Liver (tissue), 9 donors: ENCODE measurements around the gene TBCA. TPM values are rescaled to one million over a fixed set of nuclear protein-coding genes. Genes with fewer than 3 reads are reported as not detected.

Experiments used
- DNase-seq: peaks from one replicate; pipeline ENCODE4 v3.0.0-alpha.2; 2017; ENCODE audit warnings: low spot score
- H3K27ac ChIP-seq, 2 donors: one replicate each; pipeline ENCODE4 v1.7.0; 2013; ENCODE audit warnings: inconsistent platforms in 2 of 2, low read length in 2 of 2, control low read depth in 1 of 2, low read depth in 1 of 2, mild to moderate bottlenecking in 1 of 2
- H3K27me3 ChIP-seq, 4 donors: one replicate each; pipeline versions ENCODE4 v1.6.1 to v1.7.0; 2013; ENCODE audit warnings: low read length in 3 of 4, inconsistent platforms in 1 of 4, mild to moderate bottlenecking in 1 of 4, moderate library complexity in 1 of 4; ENCODE audit not compliant: control insufficient read depth in 4 of 4, insufficient read depth in 4 of 4
- H3K36me3 ChIP-seq, 4 donors: one replicate each; pipeline versions ENCODE4 v1.6.1 to v1.7.0; 2013; ENCODE audit warnings: low read length in 3 of 4, mild to moderate bottlenecking in 3 of 4, low read depth in 1 of 4, moderate library complexity in 1 of 4; ENCODE audit not compliant: control insufficient read depth in 4 of 4, insufficient read depth in 3 of 4
- H3K4me1 ChIP-seq, 4 donors: one replicate each; pipeline versions ENCODE4 v1.6.1 to v1.7.0; 2013; ENCODE audit warnings: low read length in 3 of 4, mild to moderate bottlenecking in 3 of 4, moderate library complexity in 1 of 4; ENCODE audit not compliant: control insufficient read depth in 4 of 4, insufficient read depth in 4 of 4
- H3K4me3 ChIP-seq, 3 donors: one replicate each; pipeline versions ENCODE4 v1.6.1 to v1.7.0; 2013; ENCODE audit warnings: low read length in 3 of 3, control low read depth in 1 of 3, low read depth in 1 of 3, mild to moderate bottlenecking in 1 of 3
- H3K9ac ChIP-seq, 2 donors: one replicate each; pipeline ENCODE4 v1.7.0; 2013; ENCODE audit warnings: low read length in 2 of 2, mild to moderate bottlenecking in 2 of 2, moderate library complexity in 2 of 2, control low read depth in 1 of 2, low read depth in 1 of 2
- H3K9me3 ChIP-seq, 4 donors: one replicate each; pipeline versions ENCODE4 v1.6.1 to v1.7.0; 2013; ENCODE audit warnings: low read length in 3 of 4; ENCODE audit not compliant: control insufficient read depth in 4 of 4
- EGR1 ChIP-seq, 2 donors: IDR thresholded peaks; 2 replicates each; pipeline ENCODE4 v1.6.1; 2016 to 2018; ENCODE audit warnings: antibody characterized with exemption in 2 of 2, low read depth in 2 of 2
- FOXA1 ChIP-seq: IDR thresholded peaks from 2 replicates; pipeline ENCODE4 v1.6.1; 2016; ENCODE audit warnings: antibody characterized with exemption
- FOXA2 ChIP-seq: IDR thresholded peaks from 2 replicates; pipeline ENCODE4 v1.6.1; 2016; ENCODE audit warnings: antibody characterized with exemption
- GABPA ChIP-seq, 2 donors: IDR thresholded peaks in 1 of 2; conservative IDR thresholded peaks in 1 of 2; 2 replicates each; pipeline ENCODE4 v1.6.1; 2016; ENCODE audit warnings: antibody characterized with exemption in 2 of 2, mild to moderate bottlenecking in 1 of 2, moderate library complexity in 1 of 2
- HNF4G ChIP-seq: IDR thresholded peaks from 2 replicates; pipeline ENCODE4 v1.6.1; 2016; ENCODE audit warnings: antibody characterized with exemption
- JUND ChIP-seq, 2 donors: IDR thresholded peaks; 2 replicates each; pipeline ENCODE4 v1.6.1; 2016; ENCODE audit warnings: antibody characterized with exemption in 2 of 2
- MAX ChIP-seq: IDR thresholded peaks from 2 replicates; pipeline ENCODE4 v1.6.1; 2016; ENCODE audit warnings: antibody characterized with exemption
- NR2F2 ChIP-seq: IDR thresholded peaks from 2 replicates; pipeline ENCODE4 v1.6.1; 2016; ENCODE audit warnings: antibody characterized with exemption
- RAD21 ChIP-seq, 2 donors: IDR thresholded peaks; 2 replicates each; pipeline ENCODE4 v1.6.1; 2016; ENCODE audit warnings: antibody characterized with exemption in 2 of 2, mild to moderate bottlenecking in 2 of 2
- SP1 ChIP-seq: IDR thresholded peaks from 2 replicates; pipeline ENCODE4 v1.6.1; 2018; ENCODE audit warnings: antibody characterized with exemption, mild to moderate bottlenecking
- TAF1 ChIP-seq: conservative IDR thresholded peaks from 2 replicates; pipeline ENCODE4 v1.6.1; 2016; ENCODE audit warnings: antibody characterized with exemption, mild to moderate bottlenecking
- YY1 ChIP-seq: IDR thresholded peaks from 2 replicates; pipeline ENCODE4 v1.6.1; 2016; ENCODE audit warnings: antibody characterized with exemption, mild to moderate bottlenecking
- WGBS: extraction: QIAGEN DNeasy Blood & Tissue Kit; methylation state at CpG from one replicate; pipeline ENCODE4 v1.1.7; 2013; 5-methylcytosine and 5-hydroxymethylcytosine counted together
- polyA plus RNA-seq, 2 donors: library from polyadenylated mRNA; stranded (reverse) in 1 of 2; unstranded in 1 of 2; fragments of 200-250 nt in 1 of 2; fragments of >200 nt in 1 of 2; fragmentation: Nextera tagmentation in 1 of 2; extraction: Ambion mirVana in 1 of 2; gene quantifications; one replicate each; pipeline versions ENCODE4 v1.2.1 to v1.2.3, GENCODE V29; 2013 to 2015
- total RNA-seq, 2 donors: library from RNA; depleted of rRNA; stranded (reverse); fragments of >200 nt; gene quantifications; one replicate each; pipeline ENCODE4 v1.2.3, GENCODE V29; 2014
- TF ChIP-seq, protein P1 (sequence below): IDR thresholded peaks from 2 replicates; pipeline ENCODE4 v1.6.1; 2016; ENCODE audit warnings: antibody characterized with exemption
- TF ChIP-seq, protein P2 (sequence below): fragments of 150-350 bp; IDR thresholded peaks from 2 replicates; pipeline ENCODE4 v1.5.1; 2017; ENCODE audit warnings: improper control_type of control experiment, low read depth, low read length; ENCODE audit not compliant: missing input control
- TF ChIP-seq, protein P3 (sequence below): IDR thresholded peaks from 2 replicates; pipeline ENCODE4 v1.6.1; 2016; ENCODE audit warnings: antibody characterized with exemption, mild to moderate bottlenecking
- TF ChIP-seq, protein P4 (sequence below): IDR thresholded peaks from 2 replicates; pipeline ENCODE4 v1.6.1; 2016; ENCODE audit warnings: antibody characterized with exemption
- donor health status: healthy.
- donor health status: healthy.
- donor health status: healthy.
- donor health status: healthy.
- donor health status: healthy.

The TBCA gene
- total and polyA plus RNA-seq, 4 donors, result 62.5 to 338 (median 107) TPM

DNA sequence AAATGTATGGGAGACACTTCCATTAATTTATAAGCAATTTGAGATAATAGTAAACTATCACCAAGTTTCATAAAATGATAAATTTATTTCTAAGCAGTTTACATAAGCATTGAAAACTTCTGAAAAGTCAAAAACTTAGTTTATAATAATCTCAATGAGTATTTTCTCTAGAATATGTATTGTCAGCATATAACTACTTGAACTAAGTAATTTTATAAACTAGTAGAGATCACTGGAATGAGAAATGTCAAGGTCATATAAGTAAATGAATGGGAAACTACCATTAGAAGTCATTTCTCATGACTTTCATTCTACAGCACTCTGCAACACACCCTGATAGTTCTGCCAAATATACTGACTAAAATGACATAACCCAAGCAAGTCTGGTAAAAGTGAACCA is 3.4 kb downstream of the TBCA start (continued):
- no peak for TF ChIP-seq NR2F2

DNA sequence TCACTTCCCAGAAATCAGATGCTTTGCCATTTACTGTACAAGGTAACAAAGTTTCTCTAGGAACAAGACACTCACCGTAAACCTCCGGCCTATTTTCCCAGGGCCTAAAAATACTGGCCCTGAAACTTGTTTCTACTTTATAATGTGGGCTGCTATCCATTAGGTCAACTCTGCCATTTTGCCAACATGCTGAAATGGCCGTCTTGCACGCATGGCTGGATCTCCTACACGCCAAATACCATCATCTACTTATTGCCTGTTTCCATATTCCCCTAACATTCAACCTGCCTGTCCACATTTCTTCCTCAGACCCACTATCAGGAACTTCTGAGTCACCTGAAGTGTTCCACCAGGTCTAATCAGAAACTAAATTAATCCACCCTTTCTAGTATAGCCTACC is 4.7 kb downstream of the TBCA start:
- Histone ChIP-seq H3K4me1 (peaks cover 2 to 24% (median 9%) of the 10 kb centered on the region in 4 donors), H3K27ac (no peak overlapping the region), H3K9ac (no peak overlapping the region), H3K36me3 (peaks cover 0 to 10% (median 5%) of the 10 kb centered on the region in 4 donors), H3K9me3 (no peaks in the 10 kb centered on the region), H3K27me3 (no peaks in the 10 kb centered on the region), H3K4me3 (no peak overlapping the region)
- DNase-seq, result no peak
- TF ChIP-seq GABPA (IDR thresholded peaks at IDR 0.05 in 1 of 2, conservative IDR thresholded peaks at IDR 0.05 in 1 of 2), result no peak
- WGBS, result 97% methylated on average over 5 of the region's 5 CpGs

GRCh38 chr5:77770293-77771005 is 5.7 kb downstream of the TBCA start:
- no peak overlapping the region for H3K4me3 ChIP-seq
- no peak overlapping the region for H3K9ac ChIP-seq
- peaks cover 2 to 24% (median 9%) of the 10 kb centered on the region in 4 donors for H3K4me1 ChIP-seq
- H3K36me3 ChIP-seq, result peaks cover 0 to 10% (median 5%) of the 10 kb centered on the region in 4 donors
- DNase-seq, result no peak
- H3K27me3 ChIP-seq, result no peaks in the 10 kb centered on the region
- H3K27ac ChIP-seq, result no peak overlapping the region
- no peak for TF ChIP-seq GABPA (IDR thresholded peaks at IDR 0.05 in 1 of 2, conservative IDR thresholded peaks at IDR 0.05 in 1 of 2)
- TF ChIP-seq FOXA2, result no peak
- no peak for TF ChIP-seq JUND (IDR thresholded peaks at IDR 0.05)
- no peak for TF ChIP-seq RAD21 (IDR thresholded peaks at IDR 0.05)
- no peak for TF ChIP-seq FOXA1
- TF ChIP-seq TAF1, result no peak
- TF ChIP-seq, protein P1, sequence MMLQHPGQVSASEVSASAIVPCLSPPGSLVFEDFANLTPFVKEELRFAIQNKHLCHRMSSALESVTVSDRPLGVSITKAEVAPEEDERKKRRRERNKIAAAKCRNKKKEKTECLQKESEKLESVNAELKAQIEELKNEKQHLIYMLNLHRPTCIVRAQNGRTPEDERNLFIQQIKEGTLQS, result no peak
- TF ChIP-seq, protein P2, sequence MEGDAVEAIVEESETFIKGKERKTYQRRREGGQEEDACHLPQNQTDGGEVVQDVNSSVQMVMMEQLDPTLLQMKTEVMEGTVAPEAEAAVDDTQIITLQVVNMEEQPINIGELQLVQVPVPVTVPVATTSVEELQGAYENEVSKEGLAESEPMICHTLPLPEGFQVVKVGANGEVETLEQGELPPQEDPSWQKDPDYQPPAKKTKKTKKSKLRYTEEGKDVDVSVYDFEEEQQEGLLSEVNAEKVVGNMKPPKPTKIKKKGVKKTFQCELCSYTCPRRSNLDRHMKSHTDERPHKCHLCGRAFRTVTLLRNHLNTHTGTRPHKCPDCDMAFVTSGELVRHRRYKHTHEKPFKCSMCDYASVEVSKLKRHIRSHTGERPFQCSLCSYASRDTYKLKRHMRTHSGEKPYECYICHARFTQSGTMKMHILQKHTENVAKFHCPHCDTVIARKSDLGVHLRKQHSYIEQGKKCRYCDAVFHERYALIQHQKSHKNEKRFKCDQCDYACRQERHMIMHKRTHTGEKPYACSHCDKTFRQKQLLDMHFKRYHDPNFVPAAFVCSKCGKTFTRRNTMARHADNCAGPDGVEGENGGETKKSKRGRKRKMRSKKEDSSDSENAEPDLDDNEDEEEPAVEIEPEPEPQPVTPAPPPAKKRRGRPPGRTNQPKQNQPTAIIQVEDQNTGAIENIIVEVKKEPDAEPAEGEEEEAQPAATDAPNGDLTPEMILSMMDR, result no peak
- no peak for TF ChIP-seq NR2F2
- TF ChIP-seq, protein P3, sequence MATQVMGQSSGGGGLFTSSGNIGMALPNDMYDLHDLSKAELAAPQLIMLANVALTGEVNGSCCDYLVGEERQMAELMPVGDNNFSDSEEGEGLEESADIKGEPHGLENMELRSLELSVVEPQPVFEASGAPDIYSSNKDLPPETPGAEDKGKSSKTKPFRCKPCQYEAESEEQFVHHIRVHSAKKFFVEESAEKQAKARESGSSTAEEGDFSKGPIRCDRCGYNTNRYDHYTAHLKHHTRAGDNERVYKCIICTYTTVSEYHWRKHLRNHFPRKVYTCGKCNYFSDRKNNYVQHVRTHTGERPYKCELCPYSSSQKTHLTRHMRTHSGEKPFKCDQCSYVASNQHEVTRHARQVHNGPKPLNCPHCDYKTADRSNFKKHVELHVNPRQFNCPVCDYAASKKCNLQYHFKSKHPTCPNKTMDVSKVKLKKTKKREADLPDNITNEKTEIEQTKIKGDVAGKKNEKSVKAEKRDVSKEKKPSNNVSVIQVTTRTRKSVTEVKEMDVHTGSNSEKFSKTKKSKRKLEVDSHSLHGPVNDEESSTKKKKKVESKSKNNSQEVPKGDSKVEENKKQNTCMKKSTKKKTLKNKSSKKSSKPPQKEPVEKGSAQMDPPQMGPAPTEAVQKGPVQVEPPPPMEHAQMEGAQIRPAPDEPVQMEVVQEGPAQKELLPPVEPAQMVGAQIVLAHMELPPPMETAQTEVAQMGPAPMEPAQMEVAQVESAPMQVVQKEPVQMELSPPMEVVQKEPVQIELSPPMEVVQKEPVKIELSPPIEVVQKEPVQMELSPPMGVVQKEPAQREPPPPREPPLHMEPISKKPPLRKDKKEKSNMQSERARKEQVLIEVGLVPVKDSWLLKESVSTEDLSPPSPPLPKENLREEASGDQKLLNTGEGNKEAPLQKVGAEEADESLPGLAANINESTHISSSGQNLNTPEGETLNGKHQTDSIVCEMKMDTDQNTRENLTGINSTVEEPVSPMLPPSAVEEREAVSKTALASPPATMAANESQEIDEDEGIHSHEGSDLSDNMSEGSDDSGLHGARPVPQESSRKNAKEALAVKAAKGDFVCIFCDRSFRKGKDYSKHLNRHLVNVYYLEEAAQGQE, result no peak
- TF ChIP-seq HNF4G, result no peak
- TF ChIP-seq SP1, result no peak
- TF ChIP-seq, protein P4, sequence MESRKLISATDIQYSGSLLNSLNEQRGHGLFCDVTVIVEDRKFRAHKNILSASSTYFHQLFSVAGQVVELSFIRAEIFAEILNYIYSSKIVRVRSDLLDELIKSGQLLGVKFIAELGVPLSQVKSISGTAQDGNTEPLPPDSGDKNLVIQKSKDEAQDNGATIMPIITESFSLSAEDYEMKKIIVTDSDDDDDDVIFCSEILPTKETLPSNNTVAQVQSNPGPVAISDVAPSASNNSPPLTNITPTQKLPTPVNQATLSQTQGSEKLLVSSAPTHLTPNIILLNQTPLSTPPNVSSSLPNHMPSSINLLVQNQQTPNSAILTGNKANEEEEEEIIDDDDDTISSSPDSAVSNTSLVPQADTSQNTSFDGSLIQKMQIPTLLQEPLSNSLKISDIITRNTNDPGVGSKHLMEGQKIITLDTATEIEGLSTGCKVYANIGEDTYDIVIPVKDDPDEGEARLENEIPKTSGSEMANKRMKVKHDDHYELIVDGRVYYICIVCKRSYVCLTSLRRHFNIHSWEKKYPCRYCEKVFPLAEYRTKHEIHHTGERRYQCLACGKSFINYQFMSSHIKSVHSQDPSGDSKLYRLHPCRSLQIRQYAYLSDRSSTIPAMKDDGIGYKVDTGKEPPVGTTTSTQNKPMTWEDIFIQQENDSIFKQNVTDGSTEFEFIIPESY, result no peak
- no peak for TF ChIP-seq YY1
- no peak for TF ChIP-seq MAX
- no peak for TF ChIP-seq EGR1 (IDR thresholded peaks at IDR 0.05; ENCODE audit: low read depth in 2 of 2)
- 92% methylated on average over 4 of the region's 4 CpGs for whole genome bisulfite sequencing
- no peaks in the 10 kb centered on the region for H3K9me3 ChIP-seq
